ENCODE measurements around the gene ZDHHC18. TPM values are rescaled to one million over a fixed set of nuclear protein-coding genes. Genes with fewer than 3 reads are reported as not detected.

The ZDHHC18 gene
- total RNA-seq, 1 experiment from 2014 or later: 21.3 TPM

GRCh38 chr1:26780344-26780957, 46.0 kb upstream of the ZDHHC18 start:
- POLR2A ChIA-PET: interaction anchor here (0.6 kb wide), 1 partner anchor 14 kb away, joined by 4 read pairs; no protein-coding TSS in a partner anchor
- CTCF ChIA-PET: no interaction called here
- Mint-ChIP-seq H3K27ac (ENCODE audit: unreplicated experiment) (no peak overlapping the region), H3K9me3 (ENCODE audit: unreplicated experiment) (no peaks in the 10 kb centered on the region), H3K4me3 (ENCODE audit: unreplicated experiment) (no peak overlapping the region), H3K4me1 (ENCODE audit: low read depth, unreplicated experiment) (peaks cover 30% of the 10 kb centered on the region), H3K27me3 (ENCODE audit: insufficient read depth, unreplicated experiment) (no peaks in the 10 kb centered on the region), H3K36me3 (ENCODE audit: insufficient read depth, unreplicated experiment) (peaks cover 76% of the 10 kb centered on the region)
- TF ChIP-seq CTCF (IDR thresholded peaks at IDR 0.05; ENCODE audit: insufficient read depth in 1 of 2, low read depth in 1 of 2, low read length in 1 of 2, severe bottlenecking in 1 of 2, unreplicated experiment in 1 of 2): no peak
- Histone ChIP-seq H3K27me3 (replicated peaks; ENCODE audit: control insufficient read depth, insufficient read depth, low read length) (no peaks in the 10 kb centered on the region), H3K4me3 (ENCODE audit: low read depth, low read length) (no peak overlapping the region), H3K9me3 (no peaks in the 10 kb centered on the region), H3K36me3 (ENCODE audit: control insufficient read depth, insufficient read depth, low read length) (peaks cover 1% of the 10 kb centered on the region), H3K4me1 (peaks cover 32% of the 10 kb centered on the region)
- intact Hi-C loops (cut with micrococcal nuclease; ENCODE audit: unreplicated experiment): no loop called here
- no peak for DNase-seq
- no TSS peak for BruUV-seq (replicated peaks)

- peaks cover 1% of the 10 kb centered on the region for H3K36me3 ChIP-seq (ENCODE audit: control insufficient read depth, insufficient read depth, low read length)
- H3K27me3 ChIP-seq (replicated peaks; ENCODE audit: control insufficient read depth, insufficient read depth, low read length): no peaks in the 10 kb centered on the region
- CTCF ChIA-PET: interaction anchor here (0.7 to 1.1 kb wide), 2 partner anchors 52 to 69 kb away, joined by 3 to 4 read pairs; no protein-coding TSS in a partner anchor
- H3K36me3 Mint-ChIP-seq (ENCODE audit: insufficient read depth, unreplicated experiment): peaks cover 68% of the 10 kb centered on the region
- peaks cover 38% of the 10 kb centered on the region for H3K4me1 Mint-ChIP-seq (ENCODE audit: low read depth, unreplicated experiment)
- H3K4me3 Mint-ChIP-seq (ENCODE audit: unreplicated experiment): no peak overlapping the region
- no peaks in the 10 kb centered on the region for H3K9me3 ChIP-seq
- TSS peak; percentile 27 for BruUV-seq (replicated peaks)
- no peak for DNase-seq
- intact Hi-C loops (cut with micrococcal nuclease; ENCODE audit: unreplicated experiment): no loop called here
- TF ChIP-seq CTCF (IDR thresholded peaks at IDR 0.05; ENCODE audit: insufficient read depth in 1 of 2, low read depth in 1 of 2, low read length in 1 of 2, severe bottlenecking in 1 of 2, unreplicated experiment in 1 of 2): no peak
- POLR2A ChIA-PET: no interaction called here
- H3K4me1 ChIP-seq: peaks cover 41% of the 10 kb centered on the region
- no peaks in the 10 kb centered on the region for H3K9me3 Mint-ChIP-seq (ENCODE audit: unreplicated experiment)
- no peak overlapping the region for H3K27ac Mint-ChIP-seq (ENCODE audit: unreplicated experiment)
- H3K27me3 Mint-ChIP-seq (ENCODE audit: insufficient read depth, unreplicated experiment): no peaks in the 10 kb centered on the region
- H3K4me3 ChIP-seq (ENCODE audit: low read depth, low read length): no peak overlapping the region
These were observed 45.2 kb upstream of the ZDHHC18 start for GRCh38 chr1:26781206-26781825.

- no peak for DNase-seq
- H3K36me3 ChIP-seq (ENCODE audit: control insufficient read depth, insufficient read depth, low read length): peaks cover 1% of the 10 kb centered on the region
- Mint-ChIP-seq H3K4me3 (ENCODE audit: unreplicated experiment) (no peak overlapping the region), H3K27ac (ENCODE audit: unreplicated experiment) (no peak overlapping the region), H3K27me3 (ENCODE audit: insufficient read depth, unreplicated experiment) (no peaks in the 10 kb centered on the region), H3K9me3 (ENCODE audit: unreplicated experiment) (no peaks in the 10 kb centered on the region), H3K4me1 (ENCODE audit: low read depth, unreplicated experiment) (peaks cover 40% of the 10 kb centered on the region), H3K36me3 (ENCODE audit: insufficient read depth, unreplicated experiment) (peaks cover 67% of the 10 kb centered on the region)
- BruUV-seq (replicated peaks): no TSS peak
- H3K4me1 ChIP-seq: peaks cover 51% of the 10 kb centered on the region
- no peak for TF ChIP-seq CTCF (IDR thresholded peaks at IDR 0.05; ENCODE audit: insufficient read depth in 1 of 2, low read depth in 1 of 2, low read length in 1 of 2, severe bottlenecking in 1 of 2, unreplicated experiment in 1 of 2)
- POLR2A ChIA-PET: no interaction called here
- CTCF ChIA-PET: no interaction called here
- H3K4me3 ChIP-seq (ENCODE audit: low read depth, low read length): no peak overlapping the region
- H3K9me3 ChIP-seq: no peaks in the 10 kb centered on the region
- intact Hi-C loops (cut with micrococcal nuclease; ENCODE audit: unreplicated experiment): no loop called here
- no peaks in the 10 kb centered on the region for H3K27me3 ChIP-seq (replicated peaks; ENCODE audit: control insufficient read depth, insufficient read depth, low read length)
These were observed 43.8 kb upstream of the ZDHHC18 start for GRCh38 chr1:26782521-26783212.
